HCT116 (cell line): Measurements from ENCODE around the gene RNPS1. TPM values are rescaled to one million over a fixed set of nuclear protein-coding genes. Genes with fewer than 3 reads are reported as not detected.

ENCODE experiments used
- ATAC-seq: fragments of 200-7000 bp; cut with Tn5 transposase; 2 replicates; pipeline ENCODE4 v1.9.1; 2020; ENCODE audit warnings: mild to moderate bottlenecking, moderate library complexity
- BruUV-seq: library from RNA; stranded (reverse); fragments of 400-500 nt; replicated peaks from 2 replicates; lab custom pipeline; 2021; lab: Mats Ljungman, UMichigan
- CTCF ChIA-PET: fragments of 300-600 bp; sonication (Branson Sonifier 250); formaldehyde crosslinking; loops from one replicate; lab custom pipeline; 2021; ENCODE audit warnings: antibody characterized with exemption; lab: Charles Lee
- POLR2A ChIA-PET: fragments of 300-600, 350-600 bp; sonication (Branson Sonifier 250); formaldehyde crosslinking; loops from one replicate; lab custom pipeline; 2021; ENCODE audit warnings: antibody characterized with exemption; lab: Charles Lee
- RAD21 ChIA-PET, 2 experiments: fragments of 300-600 bp; sonication (Branson Sonifier 250); formaldehyde crosslinking; loops; one replicate each; lab custom pipeline; 2023; ENCODE audit warnings: low total read pairs in 2 of 2; ENCODE audit not compliant: uncharacterized antibody in 2 of 2, unreplicated experiment in 2 of 2, low non-redundant PET in 1 of 2; lab: Charles Lee
- DNase-seq: peaks from one replicate; pipeline ENCODE4 v3.0.0-alpha.2; 2010; ENCODE audit warnings: low read depth, low spot score
- H2AFZ ChIP-seq: fragments of 200-600 bp; shearing (Covaris generic), sonication (generic); 2 replicates; pipeline ENCODE4 v1.6.1; 2017; ENCODE audit warnings: low read depth, mixed run types, mixed read lengths, antibody characterized with exemption, low read length; ENCODE audit not compliant: poor library complexity, severe bottlenecking
- H3K27ac ChIP-seq: 2 replicates; pipeline ENCODE4 v1.5.1; 2012; ENCODE audit warnings: low read depth, low read length
- H3K27me3 ChIP-seq: fragments of 200-600 bp; sonication (generic); 2 replicates; pipeline ENCODE4 v1.6.1; 2016; ENCODE audit warnings: mixed run types, low read length, mixed read lengths; ENCODE audit not compliant: insufficient read depth
- H3K36me3 ChIP-seq, 2 experiments: fragments of 200-500 bp in 1 of 2; fragments of 200-600 bp in 1 of 2; sonication (Bioruptor generic) in 1 of 2; sonication (generic) in 1 of 2; 2 replicates each; pipeline versions ENCODE4 v1.5.1 to v1.6.1; 2014 to 2016; ENCODE audit warnings: low read length in 2 of 2, inconsistent platforms in 1 of 2, mixed read lengths in 1 of 2, mixed run types in 1 of 2; ENCODE audit not compliant: insufficient read depth in 2 of 2, control insufficient read depth in 1 of 2
- H3K4me1 ChIP-seq, 2 experiments: fragments of 200-600 bp in 1 of 2; sonication (generic) in 1 of 2; 2 replicates each; pipeline versions ENCODE4 v1.5.1 to v1.6.1; 2012 to 2017; ENCODE audit warnings: low read length in 2 of 2, inconsistent platforms in 1 of 2, mild to moderate bottlenecking in 1 of 2, mixed read lengths in 1 of 2, mixed run types in 1 of 2, moderate library complexity in 1 of 2; ENCODE audit not compliant: insufficient read depth in 2 of 2, control insufficient read depth in 1 of 2
- H3K4me2 ChIP-seq: fragments of 200-600 bp; sonication (generic); 2 replicates; pipeline ENCODE4 v1.6.1; 2017; ENCODE audit warnings: mixed run types, low read length, mixed read lengths
- H3K4me3 ChIP-seq, 2 experiments: fragments of 200-600 bp in 1 of 2; sonication (generic) in 1 of 2; replicated peaks in 1 of 2; 2 replicates each; pipeline ENCODE4 v1.5.1; 2011 to 2016; ENCODE audit warnings: low read length in 2 of 2, control low read depth in 1 of 2, low read depth in 1 of 2, mild to moderate bottlenecking in 1 of 2, mixed read lengths in 1 of 2, mixed run types in 1 of 2
- H3K79me2 ChIP-seq: fragments of 200-600 bp; sonication (generic); 2 replicates; pipeline ENCODE4 v1.6.1; 2017; ENCODE audit warnings: mild to moderate bottlenecking, mixed run types, low read length, moderate library complexity, mixed read lengths; ENCODE audit not compliant: insufficient read depth
- H3K9ac ChIP-seq: fragments of 200-600 bp; sonication (generic); 2 replicates; pipeline ENCODE4 v1.6.1; 2016; ENCODE audit warnings: low read length, mixed read lengths
- H3K9me2 ChIP-seq: fragments of 200-600 bp; sonication (generic), shearing (Covaris generic); 2 replicates; pipeline ENCODE4 v1.6.1; 2017; ENCODE audit warnings: mixed run types, mild to moderate bottlenecking, moderate library complexity; ENCODE audit not compliant: insufficient read depth
- H3K9me3 ChIP-seq, 2 experiments: fragments of 200-500 bp in 1 of 2; fragments of 200-600 bp in 1 of 2; sonication (Bioruptor generic) in 1 of 2; sonication (generic) in 1 of 2; 2 replicates each; pipeline ENCODE4 v1.6.1; 2014 to 2017; ENCODE audit warnings: low read length in 2 of 2, mixed read lengths in 2 of 2, inconsistent platforms in 1 of 2, low read depth in 1 of 2, mild to moderate bottlenecking in 1 of 2, mixed run types in 1 of 2, moderate library complexity in 1 of 2; ENCODE audit not compliant: control insufficient read depth in 1 of 2, insufficient read depth in 1 of 2
- H4K20me1 ChIP-seq: fragments of 200-600 bp; sonication (generic), shearing (Covaris generic); 2 replicates; pipeline ENCODE4 v1.6.1; 2017; ENCODE audit warnings: mixed run types, mild to moderate bottlenecking, moderate library complexity; ENCODE audit not compliant: insufficient read depth
- ATF3 ChIP-seq: IDR thresholded peaks from 2 replicates; pipeline ENCODE4 v1.6.1; 2012
- CBX3 ChIP-seq: IDR thresholded peaks from 2 replicates; pipeline ENCODE4 v1.6.1; 2012; ENCODE audit warnings: low read depth
- CTCF ChIP-seq, 3 experiments: fragments of 200-600 bp in 1 of 3; sonication (generic) in 1 of 3; IDR thresholded peaks in 2 of 3; conservative IDR thresholded peaks in 1 of 3; 2 replicates each; pipeline ENCODE4 v1.5.1; 2012 to 2017; ENCODE audit warnings: low read depth in 2 of 3, low read length in 2 of 3, antibody characterized with exemption in 1 of 3, borderline replicate concordance in 1 of 3, control low read depth in 1 of 3, mild to moderate bottlenecking in 1 of 3, mixed read lengths in 1 of 3, mixed run types in 1 of 3, moderate library complexity in 1 of 3; ENCODE audit not compliant: insufficient read depth in 1 of 3
- EZH2phosphoT487 ChIP-seq: fragments of 200-600 bp; IDR thresholded peaks from 2 replicates; pipeline ENCODE4 v1.6.1; 2018; ENCODE audit warnings: antibody characterized with exemption, borderline replicate concordance
- JUND ChIP-seq: IDR thresholded peaks from 2 replicates; pipeline ENCODE4 v1.6.1; 2012
- MAX ChIP-seq: IDR thresholded peaks from 2 replicates; pipeline ENCODE4 v1.6.1; 2012
- POLR2AphosphoS5 ChIP-seq: IDR thresholded peaks from 2 replicates; pipeline ENCODE4 v1.6.1; 2011; ENCODE audit warnings: mild to moderate bottlenecking, low read depth, low read length, moderate library complexity
- REST ChIP-seq: IDR thresholded peaks from 2 replicates; pipeline ENCODE4 v1.6.1; 2012; ENCODE audit warnings: low read depth
- SIN3A ChIP-seq: IDR thresholded peaks from 2 replicates; pipeline ENCODE4 v1.6.1; 2012; ENCODE audit warnings: low read depth
- SP1 ChIP-seq: IDR thresholded peaks from 2 replicates; pipeline ENCODE4 v1.6.1; 2012; ENCODE audit warnings: low read depth
- SRF ChIP-seq: IDR thresholded peaks from 2 replicates; pipeline ENCODE4 v1.6.1; 2012; ENCODE audit warnings: low read depth
- YY1 ChIP-seq: IDR thresholded peaks from 2 replicates; pipeline ENCODE4 v1.6.1; 2011; ENCODE audit warnings: low read length, low read depth, moderate library complexity, mild to moderate bottlenecking; ENCODE audit not compliant: insufficient replicate concordance; ENCODE audit errors: extremely low read depth
- intact Hi-C: fragments of 100-400 bp; cut with micrococcal nuclease; formaldehyde crosslinking; loops from 2 replicates; pipeline ENCODE4 v1.10.0; 2022
- total RNA-seq: library from RNA; stranded (reverse); gene quantifications from one replicate; pipeline ENCODE4 v1.2.1, GENCODE V29; 2021; ENCODE audit not compliant: unreplicated experiment

Gene RNPS1
- total RNA-seq, 1 experiment from 2014 or later = 257 TPM

- Histone ChIP-seq H3K4me2 (no peak overlapping the region), H3K9me3 (no peaks in the 10 kb centered on the region), H3K4me1 (peaks cover 0 to 14% of the 10 kb centered on the region in 2 experiments; a peak in 3 of 4 replicates), H4K20me1 (no peaks in the 10 kb centered on the region), H3K79me2 (no peaks in the 10 kb centered on the region), H3K4me3 (no peak overlapping the region), H3K9ac (no peak overlapping the region), H2AFZ (no peak overlapping the region), H3K36me3 (peaks cover 0 to 3% of the 10 kb centered on the region in 2 experiments; a peak in 1 of 4 replicates), H3K27ac (no peak overlapping the region), H3K9me2 (no peaks in the 10 kb centered on the region), H3K27me3 (no peaks in the 10 kb centered on the region)
- ChIA-PET RAD21 (no interaction called here), CTCF (no interaction called here), POLR2A (no interaction called here)
- ATAC-seq (no peak), DNase-seq (no peak)
- BruUV-seq = no TSS peak
- intact Hi-C loops = no loop called here
- no peak for TF ChIP-seq SRF
- TF ChIP-seq EZH2phosphoT487 = no peak
- TF ChIP-seq SP1 = no peak
- TF ChIP-seq MAX = no peak
- TF ChIP-seq JUND = no peak
- TF ChIP-seq CBX3 = no peak
- TF ChIP-seq POLR2AphosphoS5 = 0 out of 2 replicates have a peak, but pooled peaks have one; percentile 14
Measured at GRCh38 chr16:2237102-2237482, 30.8 kb downstream of the RNPS1 start.

- ChIA-PET POLR2A (no interaction called here), RAD21 (no interaction called here), CTCF (no interaction called here)
- no peak within 1 kb of the TSS for H2AFZ ChIP-seq
- ATAC-seq (peak; percentile 51), DNase-seq (no peak)
- no peak within 1 kb of the TSS for H3K9ac ChIP-seq
- H3K27me3 ChIP-seq = no peaks in the 10 kb centered on the region
- no peaks in the 10 kb centered on the region for H4K20me1 ChIP-seq
- no peaks in the 10 kb centered on the region for H3K79me2 ChIP-seq
- peaks cover 0 to 14% of the 10 kb centered on the region in 2 experiments; a peak in 3 of 4 replicates for H3K4me1 ChIP-seq
- intact Hi-C loops = no loop called here
- no peak within 1 kb of the TSS; the same call in 1 of the 2 replicates for H3K4me2 ChIP-seq
- no peaks in the 10 kb centered on the region for H3K9me3 ChIP-seq
- H3K36me3 ChIP-seq = peaks cover 1 to 3% of the 10 kb centered on the region in 2 experiments; a peak in 1 of 4 replicates
- no peaks in the 10 kb centered on the region for H3K9me2 ChIP-seq
- no peak within 1 kb of the TSS; the same call in 1 of the 2 replicates for H3K27ac ChIP-seq
- BruUV-seq = no TSS peak
- H3K4me3 ChIP-seq = no peak within 1 kb of the TSS
- TF ChIP-seq CTCF (IDR thresholded peaks at IDR 0.05 in 2 of 3, conservative IDR thresholded peaks at IDR 0.05 in 1 of 3; ENCODE audit: borderline replicate concordance in 1 of 3, insufficient read depth in 1 of 3, low read depth in 2 of 3, low read length in 2 of 3) (no peak), SIN3A (no peak), ATF3 (no peak), REST (no peak), YY1 (no peak)
Measured at GRCh38 chr16:2236337-2237101, 31.4 kb downstream of the RNPS1 start, which contains the start of gene DNASE1L2. DNASE1L2 (plus strand) TSS chr16:2236444; CDS start chr16:2236817, 373 bp downstream.
